SKM-1 (cell line): ENCODE measurements around the gene KSR2.
"Not testable (repeated sequence)": the region's sequence is repeated elsewhere in the genome, so short reads cannot be mapped to it uniquely, and the experiment has no call there.

Source experiments
- DNase-seq: peaks from one replicate; lab custom pipeline; 2025; ENCODE audit not compliant: unreplicated experiment; lab: John Stamatoyannopoulos, UW

The KSR2 gene

DNA sequence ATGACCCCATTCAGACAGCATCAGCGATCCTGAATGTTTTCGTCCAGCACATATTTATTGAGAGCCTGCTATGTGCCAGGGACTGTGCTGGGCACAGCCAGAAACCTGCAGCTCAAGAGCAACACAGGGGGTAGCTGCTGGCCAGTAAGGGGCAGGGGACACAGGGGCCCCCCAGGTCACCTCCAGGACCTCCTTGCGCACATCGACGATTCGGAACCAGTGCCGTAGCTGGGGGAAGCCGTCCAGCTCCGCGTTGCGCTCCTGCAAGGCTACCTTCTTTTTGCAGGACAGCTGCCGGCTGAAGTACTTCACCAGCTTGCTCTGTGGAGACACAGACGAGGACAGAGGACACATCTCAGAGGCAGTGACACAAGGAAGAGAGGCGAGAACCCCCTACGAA lies 108.7 kb downstream of the KSR2 start:
- no peak for DNase-seq

- no peak for DNase-seq
These were observed 110.9 kb downstream of the KSR2 start for GRCh38 chr12:117857632-117858612.

DNA sequence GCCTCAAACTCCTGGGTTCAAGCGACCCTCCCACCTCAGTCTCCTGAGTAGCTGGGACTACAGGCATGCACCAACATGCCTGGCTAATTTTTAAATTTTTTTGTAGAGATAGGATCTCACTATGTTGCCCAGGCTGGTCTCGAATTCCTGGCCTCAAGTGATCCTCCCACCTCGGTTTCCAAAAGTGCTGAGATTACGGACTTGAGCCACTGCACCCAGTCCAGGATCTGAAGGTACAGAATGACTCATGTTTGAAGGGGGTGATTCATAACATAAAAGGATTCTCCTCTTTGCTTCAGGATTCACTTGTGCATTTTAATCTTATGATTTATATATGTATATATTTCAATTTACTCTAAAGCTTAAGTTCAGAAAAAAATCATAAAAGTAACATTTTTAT lies 111.7 kb downstream of the KSR2 start:
- DNase-seq: not testable (repeated sequence)

DNA sequence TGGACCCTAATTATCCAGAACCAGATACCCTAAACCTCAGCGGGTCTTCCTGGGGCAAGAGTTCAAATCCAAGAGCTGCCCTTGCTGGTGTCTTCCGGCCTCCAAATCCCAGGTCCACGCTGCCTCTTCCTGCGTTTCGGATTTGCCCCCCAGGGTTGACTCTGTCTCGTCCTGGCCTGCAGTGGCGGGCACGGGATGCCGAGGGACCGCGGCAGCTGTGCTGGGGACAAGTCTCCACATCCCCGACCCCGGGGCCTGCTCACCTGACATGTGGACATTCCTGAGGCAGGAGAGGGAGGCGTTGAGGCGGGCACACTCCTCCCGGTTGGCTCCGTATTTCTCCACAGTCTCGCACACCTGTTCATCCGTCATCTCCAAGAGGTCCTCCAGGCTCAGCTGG lies 113.6 kb downstream of the KSR2 start:
- DNase-seq: no peak

DNA sequence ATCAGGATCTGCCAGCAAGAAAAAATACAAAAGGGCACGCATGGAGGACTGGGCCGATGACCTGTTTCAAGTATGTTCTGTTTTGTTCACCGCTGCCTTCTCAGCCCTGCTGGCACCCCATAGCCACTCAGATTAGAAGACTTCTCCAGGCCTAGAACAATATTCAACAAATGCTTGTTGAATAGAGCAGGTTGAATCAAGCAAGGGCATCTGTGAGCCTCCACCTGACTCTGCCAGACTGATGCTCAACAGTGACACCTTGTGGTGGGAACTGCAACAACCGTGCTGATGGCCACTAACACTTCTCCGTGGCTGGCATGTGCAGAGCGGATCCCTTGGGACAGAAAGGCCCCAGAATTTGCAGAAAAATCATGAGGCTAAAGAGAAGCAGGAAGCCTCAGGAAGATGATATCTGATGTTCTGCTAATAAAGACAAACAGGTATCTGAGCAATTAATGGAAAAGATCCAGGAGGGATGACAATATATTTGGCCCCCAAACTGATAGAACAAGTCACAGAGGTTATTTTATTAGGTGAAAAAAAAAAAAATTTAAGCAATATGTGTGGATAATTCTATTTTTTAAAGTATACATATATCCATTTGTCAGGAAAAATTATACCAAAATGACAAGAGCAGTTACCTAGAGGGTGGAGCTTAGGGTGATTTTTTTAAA lies 114.3 kb downstream of the KSR2 start:
- DNase-seq: no peak

DNA sequence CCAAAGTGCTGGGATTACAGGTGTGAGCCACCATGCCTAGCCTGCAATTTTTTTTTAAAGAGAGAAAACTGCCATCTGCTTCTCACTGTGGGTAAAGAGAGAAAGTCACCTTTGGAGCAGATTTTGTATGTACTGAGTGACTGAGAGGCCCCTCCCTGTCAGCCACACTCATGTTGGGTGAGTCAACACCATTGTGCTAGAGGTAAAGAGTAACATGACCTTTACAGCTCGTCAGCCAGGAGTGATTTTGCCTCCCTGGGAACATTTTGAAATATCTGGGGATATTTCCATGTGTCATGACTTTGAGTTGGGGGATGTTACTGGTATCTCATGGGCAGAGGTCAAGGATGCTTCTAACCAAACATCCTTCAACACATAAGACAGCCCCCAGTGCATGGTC lies 115.2 kb downstream of the KSR2 start:
- no peak for DNase-seq

- DNase-seq: no peak
These were observed 118.7 kb downstream of the KSR2 start for GRCh38 chr12:117850048-117850447.

DNA sequence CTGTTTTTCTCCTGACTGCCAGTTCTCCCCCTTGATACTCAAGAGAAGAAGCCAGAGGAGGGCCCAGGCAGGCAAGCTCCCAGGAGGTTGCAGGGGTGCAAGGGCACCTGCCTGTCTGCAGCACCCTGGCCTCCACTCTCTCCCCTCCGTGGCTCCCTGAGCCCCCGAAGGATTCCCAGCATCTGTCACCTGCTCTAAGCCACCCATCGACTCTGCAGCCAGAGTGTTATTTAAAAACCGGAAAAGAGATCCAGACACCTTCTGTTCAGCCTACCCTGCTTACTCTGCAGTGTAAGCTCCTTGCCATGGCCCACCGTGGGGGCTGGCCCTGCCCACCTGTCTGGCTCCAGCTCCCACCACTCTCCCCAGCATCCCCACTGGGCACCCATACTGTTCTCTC lies 121.4 kb downstream of the KSR2 start:
- no peak for DNase-seq

GRCh38 chr12:117845271-117845904 lies 123.4 kb downstream of the KSR2 start:
- DNase-seq: no peak

- no peak for DNase-seq
These were observed 124.5 kb downstream of the KSR2 start for GRCh38 chr12:117844114-117844830.

- DNase-seq: no peak
These were observed 126.2 kb downstream of the KSR2 start for GRCh38 chr12:117842630-117843029.

GRCh38 chr12:117842220-117842619 lies 126.6 kb downstream of the KSR2 start:
- DNase-seq: no peak

GRCh38 chr12:117837737-117838050 lies 131.1 kb downstream of the KSR2 start:
- no peak for DNase-seq

DNA sequence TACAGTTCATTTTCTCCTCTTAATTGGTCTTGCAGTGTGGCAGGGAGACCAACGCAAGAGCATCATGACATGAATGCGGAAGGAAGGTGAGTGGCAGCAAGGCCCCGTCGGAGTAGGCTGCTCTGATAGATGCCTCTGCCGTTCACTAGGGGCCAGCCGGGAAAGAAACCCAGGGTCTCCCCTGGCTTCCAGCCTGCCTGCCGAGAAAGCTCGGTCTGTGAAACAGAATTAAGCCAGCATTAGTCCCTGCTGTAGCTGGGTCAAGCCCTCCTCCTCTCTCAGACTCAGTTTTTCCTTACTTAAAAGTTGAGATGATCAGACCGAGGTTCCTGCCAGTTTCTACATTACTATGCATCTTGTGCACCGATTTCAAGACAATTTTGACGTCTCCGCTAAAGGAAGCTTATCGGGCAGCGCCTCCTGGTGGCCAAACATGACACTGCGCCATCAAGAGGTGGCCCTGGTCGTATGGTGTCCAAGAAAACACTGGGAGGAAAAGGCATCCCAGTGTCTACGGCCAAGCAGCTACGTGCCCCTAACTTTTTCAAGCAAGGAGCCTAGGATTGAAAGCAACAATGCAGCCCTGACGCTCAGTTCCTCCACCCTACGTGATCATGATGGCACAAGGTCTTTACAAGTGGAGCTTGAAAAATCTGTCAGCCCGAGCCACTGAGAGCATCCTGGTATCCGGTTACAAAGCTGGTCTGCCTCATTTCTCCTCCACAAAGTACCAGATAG lies 131.6 kb downstream of the KSR2 start:
- DNase-seq: no peak

DNA sequence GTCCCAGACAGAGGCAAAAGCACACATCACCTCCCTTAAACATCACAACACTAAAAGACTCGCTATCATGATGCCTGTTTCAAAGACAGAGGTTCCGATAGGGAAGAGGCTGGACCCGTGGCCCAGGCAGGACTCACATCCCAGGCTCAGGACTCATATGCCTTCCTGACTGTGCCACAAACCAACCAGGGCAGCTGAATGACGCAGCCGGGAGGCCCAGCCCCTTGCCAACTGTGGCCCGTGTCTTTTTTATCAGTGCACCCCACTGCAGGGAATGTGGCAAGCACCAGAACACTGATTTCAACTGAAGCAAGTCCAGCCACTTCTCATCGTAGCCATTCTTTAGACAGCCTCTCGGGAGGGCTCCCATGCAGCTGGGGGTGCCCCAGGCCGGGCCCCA lies 132.3 kb downstream of the KSR2 start:
- no peak for DNase-seq

DNA sequence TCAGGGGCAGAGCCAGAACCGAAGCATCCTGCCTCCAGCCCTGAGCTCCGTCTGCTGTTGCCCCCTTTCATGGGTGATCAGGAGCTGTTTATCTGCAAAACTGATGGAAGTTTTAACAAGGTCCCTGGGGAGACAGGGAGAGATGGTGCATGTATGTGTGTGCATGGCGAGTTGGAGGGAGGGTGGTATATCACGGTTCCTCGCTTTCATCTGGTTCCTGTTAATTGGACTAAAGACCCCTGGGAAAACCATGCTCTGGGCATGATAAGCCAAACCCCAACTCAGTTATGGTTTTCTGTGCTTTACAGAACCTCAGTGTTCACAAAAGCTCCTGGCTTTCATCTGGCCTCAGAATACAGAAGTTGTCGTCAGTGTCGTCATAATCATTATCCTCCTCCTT lies 133.6 kb downstream of the KSR2 start:
- no peak for DNase-seq

- no peak for DNase-seq
These were observed 136.0 kb downstream of the KSR2 start for GRCh38 chr12:117832459-117833457.

GRCh38 chr12:117830471-117830870 lies 138.3 kb downstream of the KSR2 start:
- no peak for DNase-seq

- no peak for DNase-seq
These were observed 139.7 kb downstream of the KSR2 start for GRCh38 chr12:117829108-117829507.
